AG08395 (cell line): ENCODE data around the gene RAD51B.
"Not testable (repeated sequence)": the region's sequence is repeated elsewhere in the genome, so short reads cannot be mapped to it uniquely, and the experiment has no call there.

Experiments
- DNase-seq: peaks from one replicate; pipeline ENCODE4 v3.0.0; 2012; ENCODE audit warnings: mixed read lengths, low spot score

Gene RAD51B

DNA sequence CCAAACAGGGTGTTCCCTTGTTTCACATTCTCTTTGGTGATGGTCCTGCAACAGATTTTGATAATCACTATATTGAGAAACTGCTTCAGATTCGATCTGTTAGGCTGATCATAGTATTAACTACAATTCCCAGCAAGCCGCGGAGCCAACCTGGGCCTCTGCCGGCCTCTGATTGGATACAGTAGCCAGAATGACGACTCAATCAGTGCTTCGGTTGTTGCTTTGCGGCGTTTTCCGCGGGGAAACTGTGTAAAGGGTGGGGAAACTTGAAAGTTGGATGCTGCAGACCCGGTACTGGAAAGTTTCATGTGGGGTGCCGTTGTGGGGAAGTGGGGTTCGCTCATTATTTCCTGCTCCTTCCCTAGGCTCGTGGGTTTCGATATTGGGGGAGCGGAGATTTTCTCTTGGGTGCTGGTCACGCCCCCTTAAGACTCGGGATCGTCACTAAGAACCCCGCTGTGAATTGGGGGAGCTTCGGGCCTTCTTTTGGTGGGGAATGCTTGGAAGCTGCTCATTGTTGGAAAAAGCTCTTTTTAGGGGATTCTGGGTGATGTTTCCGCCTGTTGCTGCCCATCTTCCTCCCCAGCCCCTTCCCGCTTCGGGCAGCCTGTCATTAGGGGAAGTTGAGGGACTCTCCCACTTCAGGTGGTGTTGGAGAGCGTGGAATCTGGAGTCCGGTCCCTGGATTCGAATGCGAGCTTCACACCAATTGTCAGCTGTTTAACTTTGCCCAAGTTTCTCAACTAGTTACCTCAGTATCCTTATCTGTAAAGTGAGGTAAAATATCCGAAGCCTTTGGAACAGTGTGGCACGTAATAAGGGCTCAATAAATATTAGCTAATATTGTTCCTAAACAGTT, at the start of gene RAD51B:
TSS of gene RAD51B (plus strand) at position 217 of the 859 bp plus-strand sequence.
- peak; percentile 94 for DNase-seq

DNA sequence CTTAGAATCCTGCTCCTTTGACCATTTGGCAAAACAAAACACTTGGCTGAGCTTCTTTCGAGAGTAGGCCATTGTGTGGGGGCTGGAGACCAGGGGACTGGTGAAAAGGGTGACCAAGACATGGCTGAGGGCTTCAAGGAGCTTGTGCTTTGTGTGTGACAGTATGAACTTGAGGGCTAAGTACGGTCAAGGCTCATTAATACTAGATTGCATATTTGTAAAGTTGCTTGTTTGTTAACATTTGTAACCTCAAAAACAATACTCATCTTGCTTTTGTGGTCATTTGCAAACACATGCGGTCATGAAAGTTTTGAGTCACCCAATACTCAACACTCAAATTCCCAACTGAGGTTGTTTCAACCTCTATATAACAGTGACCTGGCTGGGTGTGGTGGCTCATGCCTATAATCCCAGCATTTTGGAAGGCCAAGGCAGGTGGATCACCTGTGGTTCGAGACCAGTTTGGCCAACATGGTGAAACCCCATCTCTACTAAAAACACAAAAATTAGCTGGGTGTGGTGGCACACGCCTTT, 45.7 kb upstream of the RAD51B start:
- DNase-seq, result no peak

DNA sequence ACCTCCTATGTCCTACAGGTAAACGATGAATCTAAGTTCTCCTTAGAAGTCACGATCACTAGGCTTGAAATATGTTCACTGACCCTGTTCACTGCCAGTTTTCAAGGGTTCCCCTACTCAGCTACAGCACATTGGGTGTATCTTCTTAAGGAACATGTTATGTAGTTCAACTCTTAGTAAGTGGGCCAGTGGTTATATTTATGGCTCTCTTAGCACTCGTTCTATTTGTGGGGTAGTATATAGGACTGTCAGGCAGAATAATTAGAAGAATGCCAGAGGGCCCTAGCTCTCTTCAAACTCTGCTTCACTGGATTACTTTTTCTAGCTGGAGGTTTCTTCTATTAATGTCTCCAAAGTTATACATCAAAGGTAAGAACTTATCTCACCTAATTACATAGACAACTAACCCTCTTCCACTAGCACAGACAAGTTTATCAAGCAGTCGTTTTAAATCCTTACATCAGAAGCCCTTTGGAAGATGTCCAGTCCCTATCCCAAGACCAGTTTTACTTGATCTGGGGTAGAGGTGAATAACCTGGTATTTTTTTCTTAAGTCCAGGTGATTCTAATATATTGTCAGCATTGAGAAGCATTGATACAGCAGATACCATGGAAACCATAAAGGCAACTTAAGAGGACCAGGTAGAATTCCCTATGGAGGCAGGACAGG, 42.8 kb upstream of the RAD51B start:
- no peak for DNase-seq

DNA sequence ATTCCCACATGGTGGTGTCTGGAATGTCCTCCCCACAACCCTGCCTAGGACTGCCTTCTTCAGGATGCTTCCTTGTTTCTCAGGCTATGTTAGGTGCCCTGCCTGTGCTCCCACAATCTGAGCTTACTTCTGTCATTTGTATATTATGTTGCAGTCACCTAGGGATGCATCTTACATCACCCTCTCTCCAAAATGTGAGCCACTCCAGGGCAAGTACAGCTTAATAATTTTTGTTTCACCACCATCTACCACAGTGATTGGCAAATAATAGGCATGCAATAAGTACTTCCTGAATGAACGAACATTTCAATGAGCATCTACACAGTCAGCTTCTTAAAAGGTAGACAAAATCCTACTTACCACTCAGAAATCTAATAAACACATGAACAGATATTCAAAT, 40.8 kb upstream of the RAD51B start:
- DNase-seq, result no peak

DNA sequence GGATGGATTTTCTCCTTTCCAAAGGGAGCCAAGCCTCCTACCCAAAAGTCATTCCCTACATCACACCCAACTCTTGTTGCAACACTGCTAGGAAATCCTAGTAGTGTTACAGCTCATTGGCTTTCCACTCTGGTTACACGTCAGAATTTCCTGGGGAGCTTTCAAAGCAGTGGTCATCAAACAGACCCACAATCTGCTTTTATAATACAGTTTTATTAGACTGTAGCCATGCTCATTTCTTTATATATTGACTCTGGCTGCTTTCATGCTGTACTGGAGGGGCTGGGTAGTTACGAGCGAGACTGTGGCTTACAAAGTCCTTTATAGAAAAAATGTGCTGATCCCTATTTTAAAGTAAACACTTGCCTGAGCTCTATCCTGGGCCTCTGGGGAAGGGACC, 37.5 kb upstream of the RAD51B start:
- no peak for DNase-seq

DNA sequence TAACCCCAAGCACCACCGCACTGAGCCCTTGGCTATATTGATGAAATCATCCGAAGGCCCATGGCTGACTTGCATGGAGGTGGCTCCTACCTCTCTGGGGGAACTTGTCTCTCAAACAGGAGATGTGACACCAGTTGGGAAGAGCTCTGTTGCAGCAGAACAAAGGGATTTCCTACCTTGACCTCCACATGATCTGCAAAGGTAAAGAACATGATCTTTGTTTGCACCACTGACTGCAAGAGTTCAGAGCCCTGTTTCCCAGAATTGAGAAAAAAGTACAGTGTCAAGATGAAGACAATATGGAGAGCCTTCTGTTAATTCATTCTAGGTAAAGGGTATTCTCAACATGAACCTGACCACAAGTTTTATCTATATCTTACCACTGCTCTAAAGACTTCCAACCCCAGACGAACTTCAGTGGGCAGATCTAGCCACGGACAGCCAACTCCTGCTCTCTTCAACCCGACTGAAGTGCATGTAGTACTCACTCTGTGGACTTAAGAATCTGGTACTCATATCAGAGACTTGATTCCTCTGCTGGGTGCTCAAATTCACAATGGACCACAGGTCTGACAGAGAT, 35.2 kb upstream of the RAD51B start:
- DNase-seq, result no peak

DNA sequence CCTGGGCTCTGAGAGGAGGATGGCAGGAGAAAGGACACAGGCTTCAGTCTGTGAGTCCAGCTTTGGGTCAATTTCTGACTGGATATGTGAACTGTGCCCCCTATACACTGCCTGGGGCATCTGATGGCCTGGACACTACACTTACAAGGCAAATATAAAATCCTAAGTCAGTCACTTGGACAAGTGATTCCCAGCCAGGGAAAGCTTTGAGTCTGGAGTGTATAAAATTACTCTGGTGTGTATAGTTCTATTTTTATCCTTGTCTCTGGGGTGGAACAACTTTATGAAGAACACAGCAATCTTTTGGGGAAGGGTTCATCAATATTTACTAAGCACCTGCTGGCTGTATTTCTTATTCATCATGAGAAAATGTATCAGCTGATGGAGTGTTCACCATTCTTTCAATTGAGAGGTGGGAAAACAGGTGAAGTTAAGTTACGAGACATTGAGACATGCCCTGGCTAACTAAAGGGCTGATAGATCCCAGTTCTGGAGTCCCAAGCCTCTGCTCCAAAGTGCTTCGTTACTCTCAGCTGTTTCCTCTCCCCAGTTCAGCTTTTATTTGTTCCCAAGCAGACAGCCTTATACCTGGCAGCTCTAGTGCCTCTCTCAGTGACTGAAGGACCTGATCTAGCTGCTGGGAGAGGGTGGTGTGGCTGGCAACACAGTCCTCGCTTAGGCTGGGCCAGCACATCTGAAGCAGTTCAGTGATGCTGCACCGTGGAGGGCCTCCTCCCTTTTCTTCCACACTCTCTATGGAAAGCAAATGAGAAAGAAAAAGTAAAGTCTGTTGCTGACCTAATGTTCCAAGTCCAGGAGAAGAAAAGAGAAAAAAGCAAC, 34.1 kb upstream of the RAD51B start:
- DNase-seq, result no peak

DNA sequence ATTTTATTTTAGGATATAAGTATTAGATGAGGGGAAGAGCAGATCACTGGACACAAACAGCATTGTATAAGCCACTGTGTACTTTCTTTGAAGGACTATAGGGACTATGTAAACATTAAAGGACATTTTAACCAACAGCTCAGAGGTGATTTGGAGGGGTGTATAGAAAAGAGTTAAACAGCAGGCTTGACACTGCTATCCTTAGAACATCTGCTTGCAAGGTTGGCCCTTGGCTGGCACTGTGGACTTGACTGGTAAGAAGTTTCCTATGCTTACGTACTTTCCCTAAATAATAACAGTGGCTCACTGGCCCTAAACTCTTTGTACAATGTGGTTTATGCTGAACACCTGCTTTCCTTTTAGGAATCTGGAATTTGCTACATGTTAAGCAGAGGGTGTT, 31.9 kb upstream of the RAD51B start:
- DNase-seq, result no peak

DNA sequence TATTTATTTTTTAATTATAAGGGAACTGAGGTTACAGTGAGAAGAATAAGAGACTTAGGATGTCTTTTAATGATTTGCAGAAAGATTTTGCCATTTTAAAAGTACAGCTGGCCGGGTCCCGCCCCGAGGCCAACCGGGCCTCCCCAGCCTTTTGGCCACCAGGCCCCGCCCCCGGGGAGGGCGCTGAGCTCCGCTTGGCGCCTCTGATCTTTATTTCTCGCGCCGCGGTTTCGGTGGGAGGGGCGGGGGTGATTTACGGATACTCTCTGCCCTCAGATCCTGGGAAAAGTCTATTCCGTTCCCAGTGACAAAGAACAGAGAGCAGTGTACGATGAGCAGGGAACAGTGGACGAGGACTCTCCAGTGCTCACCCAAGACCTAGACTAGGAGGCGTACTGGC, 20.8 kb upstream of the RAD51B start:
- DNase-seq, result no peak

DNA sequence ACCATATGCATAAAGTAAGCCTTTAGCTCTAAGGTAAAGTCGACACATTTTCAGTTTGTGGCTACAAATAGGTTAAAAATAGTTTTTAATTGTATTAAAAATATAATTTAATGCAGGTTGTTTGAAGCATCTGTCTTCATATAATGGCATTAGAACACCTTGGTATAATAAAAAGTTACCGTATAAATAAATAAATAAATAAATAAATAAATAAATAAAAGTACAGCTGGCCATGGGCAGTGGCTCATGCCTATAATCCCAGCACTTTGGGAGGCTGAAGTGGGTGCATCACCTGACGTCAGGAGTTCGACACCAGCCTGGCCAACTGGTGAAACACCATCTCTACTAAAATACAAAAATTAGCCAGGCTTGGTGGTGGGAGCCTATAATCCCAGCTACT, 18.8 kb upstream of the RAD51B start:
- no peak for DNase-seq

DNA sequence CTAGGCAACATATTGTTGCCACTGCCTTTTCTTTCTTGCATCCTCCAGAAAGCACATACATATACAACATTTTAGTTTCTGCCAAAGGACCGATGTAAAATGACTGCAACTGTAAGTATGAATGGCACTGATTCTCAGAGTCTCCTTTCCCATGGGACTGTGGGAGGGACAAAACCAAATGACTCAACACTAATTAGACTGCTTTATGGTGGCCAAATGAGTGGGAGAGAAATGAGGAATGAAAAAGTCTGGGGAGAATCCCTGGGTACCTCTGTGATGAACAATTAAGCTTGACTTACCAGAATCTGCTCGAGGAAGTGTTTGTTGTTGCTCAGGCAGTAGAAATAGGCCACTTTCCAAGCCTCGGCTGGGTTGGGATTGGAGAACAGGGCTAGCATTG, 13.3 kb upstream of the RAD51B start:
- peak; percentile 56 for DNase-seq

DNA sequence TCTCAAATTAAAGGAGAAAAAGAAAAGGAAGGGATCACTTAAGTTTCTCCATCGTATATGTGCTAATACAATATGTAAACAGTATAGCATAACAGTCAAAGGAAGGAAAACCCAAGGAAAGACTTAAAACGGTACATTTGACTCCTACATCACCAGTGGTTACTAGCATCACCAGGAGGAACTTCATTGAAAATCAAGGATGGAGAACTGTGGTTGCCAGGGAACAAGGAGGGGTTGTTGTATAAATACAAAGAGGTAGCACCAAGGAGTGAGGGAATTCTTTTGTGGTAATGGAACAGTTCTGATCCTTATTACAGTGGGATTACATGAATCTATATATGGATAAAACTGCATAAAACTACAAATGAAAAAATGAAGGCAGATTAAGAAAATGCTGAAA, 4.8 kb upstream of the RAD51B start:
- DNase-seq, result no peak

DNA sequence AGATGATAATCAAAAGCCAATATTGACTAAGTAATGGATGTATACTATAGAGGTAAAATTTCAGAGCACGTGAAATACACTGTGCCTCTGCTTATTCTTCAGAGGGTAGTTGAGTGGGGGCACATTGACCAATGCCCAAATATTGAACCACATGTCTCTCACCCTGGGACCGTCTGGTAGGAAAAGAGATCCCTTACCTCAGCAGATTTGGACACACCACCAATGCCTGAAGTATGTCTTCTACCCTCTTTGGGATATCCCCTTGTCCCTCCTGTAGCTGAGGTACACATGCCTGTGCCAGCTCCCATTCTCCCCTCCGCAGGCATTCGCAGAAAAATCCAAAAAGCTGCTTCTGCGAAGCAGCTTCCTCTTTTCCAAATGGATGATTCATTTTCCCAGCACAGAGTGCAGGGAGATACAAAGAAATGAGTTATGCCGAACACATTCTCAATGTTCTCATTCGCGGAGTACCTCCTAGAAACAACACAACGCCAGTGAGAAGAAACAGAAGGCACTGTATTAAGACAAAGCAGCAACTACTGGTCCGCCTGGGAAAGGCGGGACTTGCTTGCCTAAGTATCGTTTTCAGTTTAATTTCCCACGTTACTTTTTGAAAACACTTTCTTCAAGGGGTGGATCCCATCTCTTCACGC, 3.9 kb upstream of the RAD51B start:
- DNase-seq, result peak; percentile 30

DNA sequence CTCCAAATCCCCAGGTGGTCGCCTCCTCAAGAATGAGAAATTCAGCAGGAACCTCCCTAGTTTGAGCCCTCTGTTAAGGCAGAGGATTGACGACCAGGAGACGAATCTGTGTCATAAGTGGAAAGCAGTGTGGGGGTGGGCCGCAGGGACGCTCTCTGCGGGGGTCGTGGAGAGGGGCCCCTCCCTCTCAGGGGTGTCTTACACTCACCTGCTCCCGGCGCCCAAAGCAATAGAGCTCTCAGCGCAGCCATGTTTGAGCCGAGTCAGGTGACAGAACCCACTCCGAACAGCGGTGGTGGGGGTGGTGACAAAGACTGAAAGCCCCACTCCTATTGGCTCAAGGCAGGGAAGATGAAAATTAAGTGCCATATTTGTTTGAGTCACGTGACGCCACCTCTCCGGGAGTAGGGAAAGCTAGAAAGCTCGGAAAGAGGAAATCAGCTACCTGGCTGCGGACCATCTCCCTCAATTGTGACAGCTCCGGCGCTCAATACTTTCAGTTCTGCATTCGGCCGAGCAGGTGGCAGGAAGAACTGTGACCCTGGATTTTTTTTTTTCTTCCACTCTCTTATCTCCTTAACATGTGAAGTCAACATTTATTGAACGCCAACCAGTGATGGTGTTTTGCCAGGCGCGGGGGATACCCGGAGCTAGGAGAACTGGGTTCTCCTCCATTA, 3.1 kb upstream of the RAD51B start, which contains the start of gene ZFYVE26:
TSS of gene ZFYVE26 (minus strand) at position 265 of the 677 bp plus-strand sequence. CDS start 627 bp downstream, outside the sequence.
- DNase-seq, result peak; percentile 96

DNA sequence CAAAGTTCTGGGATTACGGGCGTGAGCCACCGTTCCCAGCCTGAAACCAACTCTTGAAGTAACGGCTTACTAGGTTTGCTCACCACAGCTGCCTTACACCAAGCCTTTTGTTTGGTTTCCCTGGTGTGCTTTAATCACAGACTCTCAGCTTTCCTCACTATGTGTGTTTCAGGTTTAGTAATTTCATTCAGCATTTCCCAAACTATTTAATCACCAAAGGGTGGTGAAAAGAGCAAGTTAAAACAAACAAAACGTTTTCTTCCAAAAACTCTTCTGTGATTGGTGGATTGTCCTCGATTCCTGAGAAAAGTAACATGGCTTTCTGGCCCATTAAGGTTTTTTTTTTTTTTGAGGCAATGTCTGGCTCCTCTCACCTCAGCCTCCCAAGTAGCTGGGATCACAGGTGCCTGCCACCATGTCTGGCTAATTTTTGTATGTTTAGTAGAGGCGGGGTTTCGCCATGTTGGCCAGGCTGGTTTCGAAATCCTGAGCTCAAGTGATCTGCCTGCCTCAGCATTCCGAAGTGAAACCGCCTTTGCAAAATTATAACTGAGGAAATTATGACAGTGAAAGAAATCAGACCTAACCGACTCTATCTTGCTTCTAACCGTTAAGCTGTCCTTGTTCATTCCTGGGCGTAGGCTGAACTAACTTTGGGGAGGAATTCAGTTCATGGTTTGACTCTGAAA, 1.7 kb upstream of the RAD51B start:
- DNase-seq, result no peak

DNA sequence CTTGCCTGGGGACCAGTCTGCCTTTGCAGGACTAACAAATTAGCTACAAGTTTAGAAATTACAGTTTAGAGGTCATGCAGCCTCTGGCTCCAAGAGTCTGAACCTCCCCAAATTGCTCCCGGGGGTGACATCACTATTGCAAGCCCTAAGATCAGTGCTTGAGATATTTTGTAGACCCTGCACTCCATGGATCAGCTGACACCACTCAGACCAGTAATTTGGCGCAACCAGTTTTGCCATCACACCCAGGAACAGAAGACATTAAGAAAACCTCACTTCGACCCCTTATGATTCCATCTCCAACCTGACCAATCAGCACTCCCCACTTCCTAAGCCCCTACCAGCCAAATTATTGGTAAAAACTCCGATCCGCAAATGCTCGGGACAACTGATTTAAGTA, 1.1 kb upstream of the RAD51B start:
- DNase-seq, result not testable (repeated sequence)

DNA sequence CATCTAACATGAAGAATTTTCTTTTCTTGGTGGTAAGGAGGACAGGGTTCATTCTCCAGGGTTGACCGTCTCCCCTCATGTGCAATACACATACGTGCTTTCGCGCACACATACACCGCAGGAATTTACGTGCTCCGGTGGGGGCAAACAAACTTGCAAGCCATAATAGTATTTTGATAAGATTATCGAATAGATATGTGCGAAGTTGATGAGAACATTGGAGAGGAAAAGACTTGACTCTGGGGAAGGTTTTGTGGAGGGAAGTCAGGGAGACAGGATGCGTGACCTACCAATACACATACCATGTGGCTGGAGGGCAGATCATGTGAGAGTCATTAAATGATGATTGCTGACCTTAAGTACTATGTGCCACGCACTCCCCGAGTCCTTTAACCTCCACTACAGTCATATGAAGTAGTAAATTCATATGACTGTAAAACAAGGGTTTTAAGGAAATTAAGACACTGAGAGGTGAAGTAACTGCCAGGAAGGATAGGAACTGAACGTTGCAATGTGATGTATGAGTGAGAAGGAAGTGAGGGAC, 921 bp downstream of the RAD51B start:
- DNase-seq, result peak; percentile 42

DNA sequence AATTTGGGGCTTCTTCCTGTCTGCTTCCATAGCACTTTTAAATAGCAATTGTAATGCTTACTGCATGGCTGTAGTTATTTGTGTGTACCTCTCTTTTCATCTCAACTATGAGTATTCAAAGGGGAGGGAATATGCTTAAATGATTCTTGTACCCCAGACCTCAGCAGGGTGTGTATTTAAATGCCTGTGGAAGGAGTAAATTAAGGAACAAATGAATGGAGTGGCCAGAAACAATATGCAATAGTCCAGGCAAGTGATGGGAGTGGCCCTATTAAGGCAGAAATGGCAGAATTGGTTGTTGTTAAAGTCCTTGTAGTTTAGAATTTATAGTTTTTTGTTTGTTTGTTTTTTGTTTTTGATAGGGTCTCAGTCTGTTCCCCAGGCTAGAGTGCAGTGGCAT, 1.5 kb downstream of the RAD51B start:
- no peak for DNase-seq

DNA sequence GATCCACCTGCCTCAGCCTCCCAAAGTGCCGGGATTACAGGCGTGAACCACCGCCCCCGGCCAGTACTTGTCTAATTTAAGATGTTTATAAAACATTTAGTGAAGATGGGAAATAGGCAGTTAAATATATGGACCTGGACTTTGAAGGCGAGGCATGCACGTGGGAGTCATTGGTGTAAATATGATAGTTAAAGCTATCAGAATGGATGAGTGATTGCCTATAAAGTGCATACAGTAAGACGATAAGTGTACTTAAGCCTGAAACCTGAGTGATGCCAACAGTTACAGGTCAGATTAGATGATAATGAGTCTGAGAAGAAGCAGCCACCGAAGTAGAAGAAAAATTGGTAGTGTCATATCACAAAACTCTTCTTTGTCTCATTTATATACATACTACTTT, 11.5 kb downstream of the RAD51B start:
- no peak for DNase-seq

DNA sequence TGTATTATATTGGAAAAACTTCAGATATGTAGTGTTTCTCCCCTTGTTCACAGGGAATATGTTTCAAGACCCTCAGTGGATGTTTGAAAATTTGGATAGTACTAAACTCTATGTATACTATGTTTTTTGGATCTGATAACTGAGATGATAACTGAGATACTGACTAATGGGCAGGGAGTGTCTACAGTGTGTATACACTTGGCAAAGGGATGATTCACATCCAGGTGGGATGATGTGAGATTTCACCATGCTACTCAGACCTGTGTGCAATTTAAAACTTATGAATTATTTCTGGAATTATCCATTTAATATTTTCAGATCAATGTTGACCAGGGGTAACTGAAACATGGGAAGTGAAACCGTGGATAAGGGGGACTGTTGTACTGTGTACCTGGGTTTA, 13.8 kb downstream of the RAD51B start:
- no peak for DNase-seq
